K562 (cell line): Measurements from ENCODE around the gene PAF1. TPM values are rescaled to one million over a fixed set of nuclear protein-coding genes. Genes with fewer than 3 reads are reported as not detected.

Experiments
- ADNP ChIP-seq: fragments of 200-800 bp; sonication (Bioruptor generic); IDR thresholded peaks from 2 replicates; pipeline ENCODE4 v1.6.1; 2016; ENCODE audit warnings: missing genetic modification characterization, missing compliant biosample characterization
- CCNT2 ChIP-seq: IDR thresholded peaks from 2 replicates; pipeline ENCODE4 v1.6.1; 2011; ENCODE audit warnings: borderline replicate concordance, low read depth, mild to moderate bottlenecking, moderate library complexity, mixed read lengths, low read length; ENCODE audit not compliant: insufficient read length; ENCODE audit errors: extremely low read depth
- CHCHD3 ChIP-seq: fragments of 250-450 bp; sonication (Bioruptor Pico); IDR thresholded peaks from 2 replicates; pipeline ENCODE4 v2.1.2; 2022; ENCODE audit warnings: mild to moderate bottlenecking
- JUND ChIP-seq, 2 experiments: IDR thresholded peaks; 2 replicates in 1 of 2; 3 replicates in 1 of 2; pipeline ENCODE4 v1.6.1; 2011; ENCODE audit warnings: borderline replicate concordance in 2 of 2, low read depth in 2 of 2, low read length in 2 of 2, improper control_type of control experiment in 1 of 2, missing biosample characterization in 1 of 2, missing genetic modification characterization in 1 of 2, missing genetic modification reagents in 1 of 2
- SP2 ChIP-seq: IDR thresholded peaks from 2 replicates; pipeline ENCODE4 v1.6.1; 2011; ENCODE audit warnings: mild to moderate bottlenecking, low read depth, low read length, moderate library complexity; ENCODE audit not compliant: poor library complexity, severe bottlenecking; ENCODE audit errors: extremely low read depth
- YY1 ChIP-seq, 3 experiments: IDR thresholded peaks; 2 replicates each; pipeline ENCODE4 v1.6.1; 2011; ENCODE audit warnings: low read length in 2 of 3, mild to moderate bottlenecking in 2 of 3, moderate library complexity in 2 of 3, borderline replicate concordance in 1 of 3, control low read depth in 1 of 3, low read depth in 1 of 3; ENCODE audit not compliant: insufficient read depth in 3 of 3, insufficient replicate concordance in 2 of 3, control insufficient read depth in 1 of 3, insufficient read length in 1 of 3; ENCODE audit errors: extremely low read depth in 1 of 3
- ZNF444 ChIP-seq: fragments of 250-450 bp; sonication (Bioruptor Pico); IDR thresholded peaks from 2 replicates; pipeline ENCODE4 v1.4.0; 2020; ENCODE audit warnings: mild to moderate bottlenecking, moderate library complexity
- ZNF76 ChIP-seq: fragments of 250-450 bp; sonication (Bioruptor Pico); IDR thresholded peaks from 2 replicates; pipeline ENCODE4 v1.4.0; 2020; ENCODE audit warnings: mild to moderate bottlenecking, moderate library complexity, borderline replicate concordance
- ZNF785 ChIP-seq: fragments of 250-450 bp; sonication (Bioruptor Pico); IDR thresholded peaks from 2 replicates; pipeline ENCODE4 v1.4.0; 2020; ENCODE audit warnings: mild to moderate bottlenecking
- polyA plus RNA-seq, 8 experiments: library from polyadenylated mRNA; depleted of rRNA in 4 of 8; stranded (reverse) in 5 of 8; unstranded in 3 of 8; fragments of >200 nt; fragmentation: Nextera tagmentation in 2 of 8; fragmentation: Illumina TruSeq in 1 of 8; extraction: Ambion mirVana in 2 of 8; extraction: Trizol in 1 of 8; gene quantifications; 2 replicates each; pipeline versions ENCODE4 v1.2.1 to v1.2.3, GENCODE V29; 2011 to 2014; ENCODE audit warnings: inconsistent platforms in 1 of 8, missing spikeins in 1 of 8
- total RNA-seq, 7 experiments: library from RNA; depleted of rRNA in 6 of 7; stranded (reverse); fragments of >200 nt in 6 of 7; fragmentation: Illumina TruSeq in 2 of 7; extraction: Trizol in 2 of 7; gene quantifications; 2 replicates each; pipeline versions ENCODE4 v1.2.1 to v1.2.3, GENCODE V29; 2011 to 2021; ENCODE audit warnings: low replicate concordance in 1 of 7
- TF ChIP-seq, protein P1 (sequence below): sonication (generic); formaldehyde crosslinking; IDR thresholded peaks from 2 replicates; pipeline ENCODE4 v1.8.1; 2023; ENCODE audit warnings: mild to moderate bottlenecking, missing genetic modification reagents
- TF ChIP-seq, protein P2 (sequence below), 2 experiments: fragments of 200-800 bp in 1 of 2; sonication (Bioruptor generic) in 1 of 2; sonication (generic) in 1 of 2; formaldehyde crosslinking in 1 of 2; IDR thresholded peaks in 1 of 2; conservative IDR thresholded peaks in 1 of 2; 2 replicates each; pipeline versions ENCODE4 v1.5.0 to v1.6.1; 2016 to 2020; ENCODE audit warnings: missing compliant biosample characterization in 1 of 2, missing genetic modification characterization in 1 of 2, missing genetic modification reagents in 1 of 2
- TF ChIP-seq, protein P3 (sequence below): fragments of 250-450 bp; sonication (Bioruptor Pico); IDR thresholded peaks from 2 replicates; pipeline ENCODE4 v1.4.0; 2020

The PAF1 gene
- total and polyA plus RNA-seq, 9 of the 15 experiments (the other 6 are each of a cell fraction or from before 2014, with no cell fraction given), result 1.5 to 45.0 (median 33.8) TPM

DNA sequence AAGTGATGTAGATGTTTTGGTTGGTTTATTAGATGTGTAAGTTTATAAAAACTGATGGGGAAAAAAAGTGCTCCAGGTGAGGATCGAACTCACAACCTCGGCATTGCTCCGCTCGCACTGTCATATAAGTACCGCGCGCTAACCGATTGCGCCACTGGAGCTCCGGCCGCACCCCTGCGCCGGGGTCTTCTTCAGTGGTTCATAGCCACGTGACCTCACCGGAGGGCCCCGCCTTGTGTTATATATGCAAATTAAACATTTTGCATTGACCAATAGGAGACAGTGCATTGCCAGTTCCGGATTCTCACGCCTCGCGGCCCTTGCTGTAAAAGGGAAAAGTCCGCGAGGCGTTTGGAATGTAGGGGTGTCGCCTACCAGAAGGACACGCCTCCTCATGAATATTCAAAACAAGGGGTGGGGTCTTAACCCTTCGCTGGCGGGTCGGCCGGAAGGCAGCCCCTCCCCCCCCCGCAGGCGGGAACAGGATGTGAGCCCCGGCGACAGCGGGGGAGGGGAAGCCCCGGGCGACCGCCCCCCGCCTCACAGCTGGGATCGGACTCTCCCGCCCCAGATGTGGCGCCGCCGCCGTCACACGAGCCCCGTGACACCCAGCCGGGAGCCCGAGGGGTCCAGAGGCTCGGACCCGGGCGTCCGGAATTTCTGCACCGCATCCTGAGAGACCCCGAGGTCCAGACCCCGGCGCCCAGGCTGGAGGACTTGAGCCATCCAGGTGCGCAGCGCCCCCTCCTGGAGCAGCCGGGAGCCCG lies 21.4 kb upstream of the PAF1 start, which contains the start of gene PLEKHG2 (continued):
- TF ChIP-seq, protein P1, sequence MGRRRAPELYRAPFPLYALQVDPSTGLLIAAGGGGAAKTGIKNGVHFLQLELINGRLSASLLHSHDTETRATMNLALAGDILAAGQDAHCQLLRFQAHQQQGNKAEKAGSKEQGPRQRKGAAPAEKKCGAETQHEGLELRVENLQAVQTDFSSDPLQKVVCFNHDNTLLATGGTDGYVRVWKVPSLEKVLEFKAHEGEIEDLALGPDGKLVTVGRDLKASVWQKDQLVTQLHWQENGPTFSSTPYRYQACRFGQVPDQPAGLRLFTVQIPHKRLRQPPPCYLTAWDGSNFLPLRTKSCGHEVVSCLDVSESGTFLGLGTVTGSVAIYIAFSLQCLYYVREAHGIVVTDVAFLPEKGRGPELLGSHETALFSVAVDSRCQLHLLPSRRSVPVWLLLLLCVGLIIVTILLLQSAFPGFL, result no peak
- TF ChIP-seq ZNF444 (CRISPR knock-in tag), result 0 out of 2 replicates have a peak, but pooled peaks have one; percentile 44
- peak in 2 of 3 experiments; percentile 6 to 60 for TF ChIP-seq YY1 (IDR thresholded peaks at IDR 0.05; ENCODE audit: borderline replicate concordance in 1 of 3, control insufficient read depth in 1 of 3, extremely low read depth in 1 of 3, insufficient read depth in 3 of 3, insufficient read length in 1 of 3, insufficient replicate concordance in 2 of 3, low read depth in 1 of 3, low read length in 2 of 3)
- TF ChIP-seq JUND (IDR thresholded peaks at IDR 0.05; ENCODE audit: borderline replicate concordance, low read depth, low read length), result peak; percentile 86
- TF ChIP-seq JUND (tag; IDR thresholded peaks at IDR 0.05; ENCODE audit: borderline replicate concordance, low read depth, low read length), result peak; percentile 86; the same call in 2 of the 3 replicates
- 0 out of 2 replicates have a peak, but pooled peaks have one; percentile 49 for TF ChIP-seq CHCHD3
- no peak for TF ChIP-seq ZNF785 (CRISPR knock-in tag)
- TF ChIP-seq, protein P2, sequence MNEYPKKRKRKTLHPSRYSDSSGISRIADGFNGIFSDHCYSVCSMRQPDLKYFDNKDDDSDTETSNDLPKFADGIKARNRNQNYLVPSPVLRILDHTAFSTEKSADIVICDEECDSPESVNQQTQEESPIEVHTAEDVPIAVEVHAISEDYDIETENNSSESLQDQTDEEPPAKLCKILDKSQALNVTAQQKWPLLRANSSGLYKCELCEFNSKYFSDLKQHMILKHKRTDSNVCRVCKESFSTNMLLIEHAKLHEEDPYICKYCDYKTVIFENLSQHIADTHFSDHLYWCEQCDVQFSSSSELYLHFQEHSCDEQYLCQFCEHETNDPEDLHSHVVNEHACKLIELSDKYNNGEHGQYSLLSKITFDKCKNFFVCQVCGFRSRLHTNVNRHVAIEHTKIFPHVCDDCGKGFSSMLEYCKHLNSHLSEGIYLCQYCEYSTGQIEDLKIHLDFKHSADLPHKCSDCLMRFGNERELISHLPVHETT (CRISPR knock-in tag; conservative IDR thresholded peaks at IDR 0.05 in 1 of 2, IDR thresholded peaks at IDR 0.05 in 1 of 2), result peak in 1 of 2 experiments; percentile 73; a peak in 1 of 4 replicates
- TF ChIP-seq, protein P3, sequence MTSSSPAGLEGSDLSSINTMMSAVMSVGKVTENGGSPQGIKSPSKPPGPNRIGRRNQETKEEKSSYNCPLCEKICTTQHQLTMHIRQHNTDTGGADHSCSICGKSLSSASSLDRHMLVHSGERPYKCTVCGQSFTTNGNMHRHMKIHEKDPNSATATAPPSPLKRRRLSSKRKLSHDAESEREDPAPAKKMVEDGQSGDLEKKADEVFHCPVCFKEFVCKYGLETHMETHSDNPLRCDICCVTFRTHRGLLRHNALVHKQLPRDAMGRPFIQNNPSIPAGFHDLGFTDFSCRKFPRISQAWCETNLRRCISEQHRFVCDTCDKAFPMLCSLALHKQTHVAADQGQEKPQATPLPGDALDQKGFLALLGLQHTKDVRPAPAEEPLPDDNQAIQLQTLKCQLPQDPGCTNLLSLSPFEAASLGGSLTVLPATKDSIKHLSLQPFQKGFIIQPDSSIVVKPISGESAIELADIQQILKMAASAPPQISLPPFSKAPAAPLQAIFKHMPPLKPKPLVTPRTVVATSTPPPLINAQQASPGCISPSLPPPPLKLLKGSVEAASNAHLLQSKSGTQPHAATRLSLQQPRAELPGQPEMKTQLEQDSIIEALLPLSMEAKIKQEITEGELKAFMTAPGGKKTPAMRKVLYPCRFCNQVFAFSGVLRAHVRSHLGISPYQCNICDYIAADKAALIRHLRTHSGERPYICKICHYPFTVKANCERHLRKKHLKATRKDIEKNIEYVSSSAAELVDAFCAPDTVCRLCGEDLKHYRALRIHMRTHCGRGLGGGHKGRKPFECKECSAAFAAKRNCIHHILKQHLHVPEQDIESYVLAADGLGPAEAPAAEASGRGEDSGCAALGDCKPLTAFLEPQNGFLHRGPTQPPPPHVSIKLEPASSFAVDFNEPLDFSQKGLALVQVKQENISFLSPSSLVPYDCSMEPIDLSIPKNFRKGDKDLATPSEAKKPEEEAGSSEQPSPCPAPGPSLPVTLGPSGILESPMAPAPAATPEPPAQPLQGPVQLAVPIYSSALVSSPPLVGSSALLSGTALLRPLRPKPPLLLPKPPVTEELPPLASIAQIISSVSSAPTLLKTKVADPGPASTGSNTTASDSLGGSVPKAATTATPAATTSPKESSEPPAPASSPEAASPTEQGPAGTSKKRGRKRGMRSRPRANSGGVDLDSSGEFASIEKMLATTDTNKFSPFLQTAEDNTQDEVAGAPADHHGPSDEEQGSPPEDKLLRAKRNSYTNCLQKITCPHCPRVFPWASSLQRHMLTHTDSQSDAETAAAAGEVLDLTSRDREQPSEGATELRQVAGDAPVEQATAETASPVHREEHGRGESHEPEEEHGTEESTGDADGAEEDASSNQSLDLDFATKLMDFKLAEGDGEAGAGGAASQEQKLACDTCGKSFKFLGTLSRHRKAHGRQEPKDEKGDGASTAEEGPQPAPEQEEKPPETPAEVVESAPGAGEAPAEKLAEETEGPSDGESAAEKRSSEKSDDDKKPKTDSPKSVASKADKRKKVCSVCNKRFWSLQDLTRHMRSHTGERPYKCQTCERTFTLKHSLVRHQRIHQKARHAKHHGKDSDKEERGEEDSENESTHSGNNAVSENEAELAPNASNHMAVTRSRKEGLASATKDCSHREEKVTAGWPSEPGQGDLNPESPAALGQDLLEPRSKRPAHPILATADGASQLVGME (CRISPR knock-in tag), result 0 out of 2 replicates have a peak, but pooled peaks have one; percentile 35
- peak; percentile 87 for TF ChIP-seq CCNT2
- peak; percentile 70; the same call in 1 of the 2 replicates for TF ChIP-seq ZNF76 (CRISPR knock-in tag)
- no peak for TF ChIP-seq SP2
- TF ChIP-seq ADNP (tag), result peak; percentile 100
